GM12892 (cell line): ENCODE measurements around the gene C8B.

Experiments
- POLR2A ChIP-seq: IDR thresholded peaks from 2 replicates; pipeline ENCODE4 v1.6.1; 2011; ENCODE audit warnings: low read depth, low read length, control low read depth
- TAF1 ChIP-seq: IDR thresholded peaks from 2 replicates; pipeline ENCODE4 v1.6.1; 2011; ENCODE audit warnings: low read depth, mild to moderate bottlenecking, control low read depth, low read length, borderline replicate concordance

- TF ChIP-seq TAF1 (no peak), POLR2A (no peak)
Observed at GRCh38 chr1:56954664-56955063, 11.2 kb downstream of the C8B start.
